GM23338 (cell line): Measurements from ENCODE around the gene ARHGAP30. TPM values are rescaled to one million over a fixed set of nuclear protein-coding genes. Genes with fewer than 3 reads are reported as not detected.

Experiments used
- ATAC-seq: fragments of 200-7000 bp; cut with Tn5 transposase; 3 replicates; pipeline ENCODE4 v1.9.1; 2020
- DNase-seq: peaks from one replicate; pipeline ENCODE4 v3.0.0-alpha.2; 2015; ENCODE audit warnings: low spot score
- H2AFZ ChIP-seq: fragments of 200-600 bp; sonication (generic); 2 replicates; pipeline ENCODE4 v1.8.0; 2016; ENCODE audit warnings: antibody characterized with exemption, mild to moderate bottlenecking, moderate library complexity
- H3F3A ChIP-seq: fragments of 200-600 bp; sonication (generic); replicated peaks from 2 replicates; pipeline ENCODE4 v1.8.0; 2017; ENCODE audit warnings: antibody characterized with exemption, mixed run types, low read depth
- H3K27ac ChIP-seq: fragments of 200-600 bp; sonication (generic); 2 replicates; pipeline ENCODE4 v1.6.1; 2016; ENCODE audit warnings: low read depth
- H3K27me3 ChIP-seq: fragments of 200-600 bp; sonication (generic); 2 replicates; pipeline ENCODE4 v1.8.0; 2016; ENCODE audit warnings: mild to moderate bottlenecking, mixed run types, moderate library complexity; ENCODE audit not compliant: insufficient read depth
- H3K36me3 ChIP-seq: fragments of 200-600 bp; sonication (generic); 2 replicates; pipeline ENCODE4 v1.8.0; 2016; ENCODE audit warnings: mild to moderate bottlenecking; ENCODE audit not compliant: insufficient read depth
- H3K4me1 ChIP-seq: fragments of 200-600 bp; sonication (generic); 2 replicates; pipeline ENCODE4 v1.8.0; 2016; ENCODE audit warnings: mild to moderate bottlenecking, moderate library complexity; ENCODE audit not compliant: insufficient read depth
- H3K4me2 ChIP-seq: fragments of 200-600 bp; sonication (generic); 2 replicates; pipeline ENCODE4 v1.7.1; 2017; ENCODE audit warnings: mixed run types
- H3K4me3 ChIP-seq: fragments of 200-600 bp; sonication (generic); 2 replicates; pipeline ENCODE4 v1.6.1; 2016; ENCODE audit warnings: mixed run types
- H3K79me2 ChIP-seq: fragments of 200-600 bp; sonication (generic); replicated peaks from 2 replicates; pipeline ENCODE4 v1.8.0; 2017; ENCODE audit warnings: mild to moderate bottlenecking; ENCODE audit not compliant: insufficient read depth
- H3K9me2 ChIP-seq: fragments of 200-600 bp; sonication (generic); 2 replicates; pipeline ENCODE4 v1.8.0; 2017; ENCODE audit not compliant: insufficient read depth
- H4K20me1 ChIP-seq: fragments of 200-600 bp; sonication (generic); replicated peaks from 2 replicates; pipeline ENCODE4 v1.8.0; 2017; ENCODE audit warnings: mild to moderate bottlenecking; ENCODE audit not compliant: insufficient read depth
- H3K27ac Mint-ChIP-seq: 2 replicates; pipeline ENCODE4 v1.8.0; 2020; ENCODE audit warnings: inconsistent platforms, mild to moderate bottlenecking, moderate library complexity, mixed read lengths
- H3K27me3 Mint-ChIP-seq: 3 replicates; pipeline ENCODE4 v1.8.0; 2022; ENCODE audit warnings: low read depth, mild to moderate bottlenecking, moderate library complexity, mixed read lengths, inconsistent platforms; ENCODE audit not compliant: insufficient read depth, poor library complexity
- H3K36me3 Mint-ChIP-seq: 3 replicates; pipeline ENCODE4 v1.8.0; 2021; ENCODE audit warnings: low read depth, mild to moderate bottlenecking, inconsistent platforms, moderate library complexity, mixed read lengths
- H3K4me1 Mint-ChIP-seq: 3 replicates; pipeline ENCODE4 v1.8.0; 2020; ENCODE audit warnings: mild to moderate bottlenecking, inconsistent platforms, mixed read lengths
- H3K4me3 Mint-ChIP-seq: 3 replicates; pipeline ENCODE4 v1.8.0; 2021; ENCODE audit warnings: moderate library complexity, mild to moderate bottlenecking, inconsistent platforms, mixed read lengths
- H3K9me3 Mint-ChIP-seq: 3 replicates; pipeline ENCODE4 v1.8.0; 2020; ENCODE audit warnings: moderate library complexity, mild to moderate bottlenecking, inconsistent platforms, mixed read lengths
- CTCF ChIP-seq, 2 experiments: fragments of 200-600 bp in 1 of 2; sonication (generic) in 1 of 2; conservative IDR thresholded peaks; 2 replicates each; pipeline versions ENCODE4 v1.5.1 to v1.6.1; 2016 to 2017; ENCODE audit warnings: antibody characterized with exemption in 2 of 2, low read depth in 2 of 2, mild to moderate bottlenecking in 2 of 2, moderate library complexity in 1 of 2
- JUNB ChIP-seq: IDR thresholded peaks from one replicate; pipeline ENCODE4 v1.6.1; 2016; ENCODE audit warnings: antibody characterized with exemption; ENCODE audit not compliant: unreplicated experiment
- NANOG ChIP-seq: IDR thresholded peaks from 2 replicates; pipeline ENCODE4 v1.6.1; 2016; ENCODE audit warnings: antibody characterized with exemption, borderline replicate concordance
- POLR2AphosphoS5 ChIP-seq: IDR thresholded peaks from 2 replicates; pipeline ENCODE4 v1.6.1; 2016; ENCODE audit warnings: antibody characterized with exemption, low read depth
- REST ChIP-seq: IDR thresholded peaks from one replicate; pipeline ENCODE4 v1.6.1; 2018; ENCODE audit warnings: antibody characterized with exemption; ENCODE audit not compliant: unreplicated experiment
- ZNF462 ChIP-seq: fragments of 250-450 bp; sonication (Bioruptor Pico); IDR thresholded peaks from 2 replicates; pipeline ENCODE4 v1.5.0; 2020; ENCODE audit warnings: mild to moderate bottlenecking, moderate library complexity
- polyA plus RNA-seq: library from polyadenylated mRNA; unstranded; fragments of >200 nt; fragmentation: Nextera tagmentation; extraction: Ambion mirVana; gene quantifications from 2 replicates; pipeline ENCODE4 v1.2.1, GENCODE V29; 2016
- total RNA-seq: library from RNA; depleted of rRNA; stranded (reverse); fragments of >200 nt; shearing (Covaris generic); gene quantifications from 2 replicates; pipeline ENCODE4 v1.2.3, GENCODE V29; 2014

Gene ARHGAP30
- total and polyA plus RNA-seq, 2 experiments from 2014 or later: 0.45 TPM; not detected in 1

GRCh38 chr1:161059293-161059692 is 10.4 kb downstream of the ARHGAP30 start (continued):
- TF ChIP-seq ZNF462 (CRISPR knock-in tag) (no peak), NANOG (no peak), JUNB (no peak), POLR2AphosphoS5 (no peak)

- Histone ChIP-seq H3K4me1 (no peaks in the 10 kb centered on the region), H3K4me3 (no peak overlapping the region), H3K27ac (no peak overlapping the region), H3K79me2 (no peaks in the 10 kb centered on the region), H3F3A (no peaks in the 10 kb centered on the region), H3K9me2 (no peaks in the 10 kb centered on the region; the same call in 1 of the 2 replicates), H3K36me3 (no peaks in the 10 kb centered on the region), H3K27me3 (no peaks in the 10 kb centered on the region), H2AFZ (no peak overlapping the region), H3K4me2 (no peak overlapping the region), H4K20me1 (no peaks in the 10 kb centered on the region)
- Mint-ChIP-seq H3K27me3 (peaks cover 15% of the 10 kb centered on the region), H3K36me3 (no peaks in the 10 kb centered on the region), H3K9me3 (0 out of 3 replicates have a peak, but pooled peaks cover 2% of the 10 kb centered on the region), H3K4me3 (no peak overlapping the region), H3K27ac (no peak overlapping the region), H3K4me1 (no peaks in the 10 kb centered on the region)
- ATAC-seq (peak; percentile 26; the same call in 1 of the 3 replicates), DNase-seq (no peak)
- TF ChIP-seq CTCF (conservative IDR thresholded peaks at IDR 0.05; ENCODE audit: low read depth in 2 of 2) (peak; percentile 16 to 33; a peak in 2 of 4 replicates), REST (no peak)
Measured at GRCh38 chr1:161054805-161055204, 14.9 kb downstream of the ARHGAP30 start.
